NCI-H187 treated with DMSO at 0.1 percent for 48 hours (cell line): ENCODE measurements around the gene PTMS.

Experiments
- DNase-seq: peaks from one replicate; lab custom pipeline; 2025; lab: John Stamatoyannopoulos, UW

PTMS gene

DNA sequence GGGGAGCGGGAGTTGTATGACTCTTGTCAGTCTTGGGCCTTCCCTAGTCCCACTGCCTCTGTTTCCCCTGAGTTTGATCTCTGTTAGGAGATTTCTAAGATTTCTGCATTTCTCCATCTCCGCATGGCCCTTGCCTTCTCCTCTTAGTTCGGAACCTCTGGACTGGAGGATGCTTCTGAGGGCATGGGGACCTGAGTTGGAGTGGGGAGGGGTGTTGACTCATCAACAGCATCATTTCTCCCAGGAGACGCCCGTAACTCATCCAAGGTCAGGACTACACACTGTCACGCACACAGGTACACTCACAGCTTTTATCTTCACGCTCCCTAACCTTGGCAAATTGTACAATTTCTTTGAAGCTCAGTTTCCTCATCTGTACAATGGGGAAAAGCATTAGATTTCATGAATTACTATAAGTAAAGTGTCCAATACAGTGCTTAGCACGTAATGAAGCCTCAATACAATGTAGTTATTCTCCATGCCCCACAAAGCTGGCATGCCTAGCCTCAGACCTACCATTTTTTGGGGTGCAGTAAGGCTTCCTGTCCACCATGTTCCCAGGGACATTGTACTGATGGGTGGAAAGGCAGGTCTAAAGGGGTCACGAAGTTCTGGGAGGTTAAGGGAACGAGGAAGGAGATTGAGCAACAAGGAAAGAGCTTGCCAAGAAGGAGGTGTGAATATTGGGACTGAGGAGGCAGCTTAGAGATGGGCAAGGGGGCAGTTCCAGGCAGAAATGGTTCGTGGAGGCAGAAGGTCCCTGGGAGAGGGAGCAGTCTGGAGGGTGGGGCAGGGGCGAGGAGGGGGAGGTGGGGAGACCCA is 5.6 kb downstream of the PTMS start:
- DNase-seq: no peak

DNA sequence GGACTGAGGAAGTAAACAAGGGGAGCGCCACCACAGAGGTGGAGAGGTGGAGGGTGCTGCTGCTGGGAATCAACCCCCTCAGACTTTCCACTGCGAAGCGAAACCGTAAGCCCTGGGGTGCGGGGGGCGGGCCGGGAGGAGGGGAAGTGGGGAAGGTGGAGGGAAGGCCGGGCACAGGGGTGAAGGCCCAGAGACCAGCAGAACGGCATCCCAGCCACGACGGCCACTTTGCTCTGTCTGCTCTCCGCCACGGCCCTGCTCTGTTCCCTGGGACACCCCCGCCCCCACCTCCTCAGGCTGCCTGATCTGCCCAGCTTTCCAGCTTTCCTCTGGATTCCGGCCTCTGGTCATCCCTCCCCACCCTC is 6.2 kb downstream of the PTMS start, which contains the start of gene LAG3:
Gene LAG3 (plus strand): TSS at position 190 of the 365 bp plus-strand sequence. CDS start 333 bp downstream, outside the sequence.
- DNase-seq: no peak

DNA sequence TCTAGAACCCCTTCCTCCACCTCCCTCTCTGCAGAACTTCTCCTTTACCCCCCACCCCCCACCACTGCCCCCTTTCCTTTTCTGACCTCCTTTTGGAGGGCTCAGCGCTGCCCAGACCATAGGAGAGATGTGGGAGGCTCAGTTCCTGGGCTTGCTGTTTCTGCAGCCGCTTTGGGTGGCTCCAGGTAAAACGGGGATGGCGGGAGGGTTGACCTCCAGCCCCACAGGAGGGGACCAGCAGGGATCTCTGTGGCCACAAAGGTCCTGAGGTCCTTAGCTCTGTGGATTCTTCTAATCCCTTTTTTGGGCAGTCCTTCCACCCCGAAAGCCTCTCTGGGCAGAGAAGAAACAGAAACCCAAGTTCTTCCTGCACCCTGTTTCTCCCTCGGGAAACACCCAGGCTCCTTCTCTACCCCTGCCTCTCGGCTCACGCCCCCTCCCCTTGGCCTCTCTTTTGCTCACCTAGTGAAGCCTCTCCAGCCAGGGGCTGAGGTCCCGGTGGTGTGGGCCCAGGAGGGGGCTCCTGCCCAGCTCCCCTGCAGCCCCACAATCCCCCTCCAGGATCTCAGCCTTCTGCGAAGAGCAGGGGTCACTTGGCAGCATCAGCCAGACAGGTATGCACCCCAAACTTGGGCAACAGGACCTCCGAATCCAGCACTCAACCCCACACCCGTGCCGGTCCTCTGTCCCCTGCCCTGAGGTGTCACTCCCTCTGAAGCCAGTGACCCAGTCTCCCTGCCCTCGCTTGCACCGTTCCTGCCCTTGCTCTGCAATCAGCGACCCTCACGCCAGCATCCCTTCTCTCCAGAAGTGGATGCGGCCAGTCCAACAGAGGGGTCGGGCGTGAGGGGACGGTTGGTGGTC is 6.8 kb downstream of the PTMS start:
- DNase-seq: no peak

DNA sequence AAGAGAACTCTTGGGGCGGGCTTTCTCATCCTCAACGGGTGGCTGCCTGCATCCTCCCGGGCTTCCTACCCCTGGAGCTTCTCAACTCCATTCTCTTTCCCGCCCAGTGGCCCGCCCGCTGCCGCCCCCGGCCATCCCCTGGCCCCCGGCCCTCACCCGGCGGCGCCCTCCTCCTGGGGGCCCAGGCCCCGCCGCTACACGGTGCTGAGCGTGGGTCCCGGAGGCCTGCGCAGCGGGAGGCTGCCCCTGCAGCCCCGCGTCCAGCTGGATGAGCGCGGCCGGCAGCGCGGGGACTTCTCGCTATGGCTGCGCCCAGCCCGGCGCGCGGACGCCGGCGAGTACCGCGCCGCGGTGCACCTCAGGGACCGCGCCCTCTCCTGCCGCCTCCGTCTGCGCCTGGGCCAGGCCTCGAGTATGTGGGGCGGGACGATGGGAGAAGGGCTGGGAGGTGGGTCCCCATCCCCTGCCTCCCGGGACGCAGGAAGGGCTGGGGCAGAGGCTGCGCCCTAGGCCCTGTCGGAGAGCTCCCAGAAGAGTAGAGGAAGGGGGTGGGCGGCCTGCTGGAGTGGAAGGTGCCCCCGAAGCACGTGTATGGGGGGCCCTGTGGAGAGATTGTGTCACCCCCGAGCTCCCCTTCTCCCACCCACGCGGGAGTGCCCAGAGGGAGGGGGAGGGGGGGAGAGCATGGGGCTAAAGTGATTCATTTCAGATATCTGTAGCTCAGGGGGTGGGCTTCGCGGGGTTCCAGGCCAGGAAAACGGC is 7.6 kb downstream of the PTMS start:
- no peak for DNase-seq

DNA sequence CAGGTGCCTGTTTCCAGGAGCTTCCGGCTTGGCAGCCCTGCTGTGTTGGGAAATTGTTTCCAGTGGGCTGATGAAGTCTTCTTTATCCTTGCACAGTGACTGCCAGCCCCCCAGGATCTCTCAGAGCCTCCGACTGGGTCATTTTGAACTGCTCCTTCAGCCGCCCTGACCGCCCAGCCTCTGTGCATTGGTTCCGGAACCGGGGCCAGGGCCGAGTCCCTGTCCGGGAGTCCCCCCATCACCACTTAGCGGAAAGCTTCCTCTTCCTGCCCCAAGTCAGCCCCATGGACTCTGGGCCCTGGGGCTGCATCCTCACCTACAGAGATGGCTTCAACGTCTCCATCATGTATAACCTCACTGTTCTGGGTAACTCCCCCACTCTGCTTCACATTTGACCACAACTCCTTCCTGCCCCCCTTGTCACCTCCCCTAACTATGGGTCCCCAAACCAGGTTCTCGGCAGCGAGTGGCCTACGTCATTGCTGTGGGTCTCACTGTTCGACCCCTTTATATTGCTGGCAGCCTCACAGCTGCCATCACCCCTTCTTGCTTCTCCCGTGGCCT is 8.4 kb downstream of the PTMS start:
- DNase-seq: no peak

DNA sequence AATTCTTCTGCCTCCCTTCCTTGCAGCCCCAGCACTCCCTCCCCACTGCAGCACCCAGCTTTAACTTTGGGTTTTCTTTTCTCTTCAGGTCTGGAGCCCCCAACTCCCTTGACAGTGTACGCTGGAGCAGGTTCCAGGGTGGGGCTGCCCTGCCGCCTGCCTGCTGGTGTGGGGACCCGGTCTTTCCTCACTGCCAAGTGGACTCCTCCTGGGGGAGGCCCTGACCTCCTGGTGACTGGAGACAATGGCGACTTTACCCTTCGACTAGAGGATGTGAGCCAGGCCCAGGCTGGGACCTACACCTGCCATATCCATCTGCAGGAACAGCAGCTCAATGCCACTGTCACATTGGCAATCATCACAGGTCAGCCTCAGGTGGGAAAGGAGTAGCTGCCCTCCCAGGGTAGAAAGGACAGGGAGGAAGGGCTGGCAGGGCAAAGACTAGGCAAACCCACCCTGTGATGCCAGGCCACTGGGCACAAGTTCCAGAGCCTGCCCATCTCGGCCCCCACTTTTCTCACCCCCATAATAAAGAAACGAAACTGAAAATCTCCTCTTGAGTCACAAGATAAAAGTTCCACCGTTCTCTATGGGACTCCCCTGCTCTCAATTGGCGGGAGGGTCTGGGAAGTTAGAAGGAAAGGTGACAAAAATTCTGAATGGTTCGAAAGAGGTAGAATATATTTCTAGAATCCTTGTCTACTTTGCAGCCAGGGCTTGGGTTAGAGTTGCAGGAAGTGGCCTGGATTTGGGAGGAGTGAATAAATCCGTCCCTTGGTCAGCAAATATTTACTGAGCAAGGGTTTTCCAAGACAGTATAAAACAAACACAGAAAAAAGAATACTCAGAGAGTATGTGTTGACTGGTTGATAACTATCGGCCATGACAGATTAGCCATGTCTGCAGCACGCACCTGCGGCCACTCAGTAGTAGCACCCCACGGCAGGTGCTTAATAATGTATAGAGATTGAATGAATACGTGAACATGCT is 9.3 kb downstream of the PTMS start:
- DNase-seq: no peak

DNA sequence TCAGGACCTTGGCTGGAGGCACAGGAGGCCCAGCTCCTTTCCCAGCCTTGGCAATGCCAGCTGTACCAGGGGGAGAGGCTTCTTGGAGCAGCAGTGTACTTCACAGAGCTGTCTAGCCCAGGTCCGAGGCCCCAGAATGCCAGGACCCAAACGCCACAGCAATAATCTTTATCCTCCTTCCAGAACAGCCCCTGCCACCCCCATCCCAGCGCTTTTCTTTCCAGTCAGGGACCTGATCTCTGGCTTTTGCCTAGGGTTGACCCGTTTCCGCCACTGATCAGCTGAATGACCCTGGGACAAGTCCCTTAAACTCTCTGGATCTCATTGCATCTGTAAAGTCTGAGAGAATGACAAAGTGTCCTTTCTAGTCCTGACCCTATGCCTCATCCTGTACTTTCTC is 11.2 kb downstream of the PTMS start:
- DNase-seq: no peak

DNA sequence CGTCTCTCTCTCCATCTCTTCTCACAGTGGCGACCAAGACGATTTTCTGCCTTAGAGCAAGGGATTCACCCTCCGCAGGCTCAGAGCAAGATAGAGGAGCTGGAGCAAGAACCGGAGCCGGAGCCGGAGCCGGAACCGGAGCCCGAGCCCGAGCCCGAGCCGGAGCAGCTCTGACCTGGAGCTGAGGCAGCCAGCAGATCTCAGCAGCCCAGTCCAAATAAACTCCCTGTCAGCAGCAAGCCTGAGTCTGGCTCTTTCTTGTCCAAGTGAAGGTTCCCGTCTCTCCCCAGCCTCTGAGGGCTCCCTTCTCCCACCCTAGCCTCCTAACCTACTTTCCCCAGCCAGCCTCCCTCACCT is 12.0 kb downstream of the PTMS start:
- DNase-seq: no peak

DNA sequence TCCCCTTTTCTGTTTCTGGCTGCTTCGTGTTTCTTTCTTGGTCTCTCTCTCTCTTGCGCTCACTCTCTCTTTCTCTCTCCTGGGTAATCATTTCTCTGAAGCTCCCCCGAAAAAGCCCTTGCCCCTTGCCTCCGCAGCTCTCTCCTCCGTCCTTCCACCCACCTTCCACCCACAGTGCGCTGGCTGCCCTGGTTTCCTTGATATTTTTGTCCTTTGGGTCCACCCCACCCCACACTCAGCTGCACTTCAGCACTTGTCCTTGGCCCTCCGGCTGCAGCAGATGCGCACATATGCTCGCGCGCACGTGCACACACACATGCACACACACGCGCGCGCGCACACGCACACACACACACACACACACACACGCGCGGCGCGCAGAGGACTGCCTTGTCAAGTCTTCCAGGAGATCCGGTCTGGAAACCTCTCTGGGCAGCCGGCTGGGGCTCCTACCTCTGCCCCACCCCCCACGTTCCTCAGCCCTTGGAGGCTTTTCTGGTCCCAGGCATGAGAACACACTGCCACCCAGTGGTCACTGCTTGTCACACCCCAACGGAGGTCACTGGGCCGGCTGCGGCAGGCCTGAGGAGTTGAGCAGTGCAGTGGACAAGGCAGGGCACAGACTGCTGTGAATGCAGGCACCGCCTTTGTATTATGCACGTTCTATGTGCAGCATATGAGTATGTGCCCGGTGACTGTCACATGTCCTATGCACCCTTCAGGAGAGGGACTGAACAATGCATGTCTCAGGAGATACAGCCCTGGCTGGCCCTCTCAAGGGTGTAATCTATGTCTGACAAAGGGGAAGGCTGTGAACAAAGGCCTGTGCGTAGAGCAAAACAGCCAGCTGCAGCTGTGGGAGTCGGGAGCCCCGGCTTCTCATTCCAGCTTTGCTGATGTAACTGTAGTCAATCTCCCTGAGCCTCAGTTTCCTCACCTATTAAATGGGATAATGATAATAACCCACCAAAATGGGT is 12.7 kb downstream of the PTMS start:
- peak; percentile 76 for DNase-seq

DNA sequence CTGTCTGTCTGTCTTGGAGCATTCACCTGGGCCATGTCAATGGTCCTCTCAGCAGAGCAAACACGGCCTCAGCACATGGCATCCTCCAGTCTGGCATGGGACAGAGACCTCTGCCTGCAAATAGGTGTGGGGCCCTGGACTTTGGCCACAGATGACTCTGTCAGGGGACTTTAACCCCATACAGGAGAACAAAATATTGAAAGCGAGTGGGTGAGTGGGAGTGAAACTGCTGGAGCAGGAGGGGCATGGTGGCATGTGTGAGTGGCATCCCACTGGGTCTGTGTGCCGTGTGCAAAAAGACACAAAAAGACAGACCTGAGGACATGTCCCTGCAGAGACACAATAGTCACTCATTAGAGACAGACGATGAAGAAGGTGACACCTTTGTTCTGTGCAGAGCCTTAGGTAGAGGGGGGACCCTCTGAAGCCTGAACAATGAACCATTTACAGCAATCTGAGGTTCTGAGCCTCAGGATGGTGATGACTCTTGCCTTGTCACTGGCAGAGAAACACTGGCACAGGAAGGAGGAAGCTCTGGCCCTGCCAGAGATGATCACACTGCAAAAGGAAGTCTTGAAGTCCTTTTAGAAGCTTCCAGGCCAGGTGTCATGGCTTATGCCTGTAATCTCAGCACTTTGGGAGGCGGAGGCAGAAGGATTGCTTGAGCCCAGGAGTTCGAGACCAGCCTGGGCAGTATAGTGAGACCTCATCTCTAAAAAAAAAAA is 13.7 kb downstream of the PTMS start:
- DNase-seq: no peak

DNA sequence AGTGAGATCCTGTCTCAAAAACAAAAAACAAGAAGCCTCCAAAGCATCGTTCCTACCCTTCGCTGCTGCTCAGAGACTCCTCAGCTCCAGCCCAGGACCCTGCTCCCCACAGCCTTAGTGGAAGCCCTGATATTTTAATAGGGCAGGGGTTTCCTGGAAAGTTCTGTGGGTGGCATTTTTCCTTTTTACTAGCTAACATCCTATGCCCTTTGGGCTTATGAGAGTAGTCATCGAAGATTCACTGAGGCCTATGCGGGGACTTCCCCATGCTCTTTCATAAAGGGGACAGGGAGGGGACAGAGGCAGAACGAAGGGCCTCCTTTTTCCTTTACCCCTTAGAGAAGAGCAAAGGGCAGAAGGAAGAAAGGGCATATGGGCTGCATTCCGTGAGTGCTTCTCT is 14.4 kb downstream of the PTMS start:
- DNase-seq: no peak

DNA sequence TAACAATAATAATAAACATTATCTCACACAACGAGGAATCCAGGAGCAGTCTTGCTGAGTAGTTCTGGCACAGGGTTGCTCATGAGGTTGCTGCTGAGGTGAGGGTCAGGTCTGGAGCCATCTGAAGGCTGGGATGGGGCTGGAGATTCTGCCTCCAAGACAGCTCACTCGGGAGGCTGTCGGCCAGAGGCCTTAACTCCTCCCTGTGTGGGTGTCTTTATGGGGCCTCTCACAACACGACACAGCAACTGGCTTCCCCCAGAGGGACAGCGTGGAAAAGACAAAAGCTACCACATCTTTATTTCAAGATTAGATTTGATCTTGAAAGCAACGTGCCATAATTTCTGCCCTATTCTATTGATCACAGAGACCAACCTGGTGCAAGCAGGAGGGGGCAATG is 16.0 kb downstream of the PTMS start:
- DNase-seq: no peak

DNA sequence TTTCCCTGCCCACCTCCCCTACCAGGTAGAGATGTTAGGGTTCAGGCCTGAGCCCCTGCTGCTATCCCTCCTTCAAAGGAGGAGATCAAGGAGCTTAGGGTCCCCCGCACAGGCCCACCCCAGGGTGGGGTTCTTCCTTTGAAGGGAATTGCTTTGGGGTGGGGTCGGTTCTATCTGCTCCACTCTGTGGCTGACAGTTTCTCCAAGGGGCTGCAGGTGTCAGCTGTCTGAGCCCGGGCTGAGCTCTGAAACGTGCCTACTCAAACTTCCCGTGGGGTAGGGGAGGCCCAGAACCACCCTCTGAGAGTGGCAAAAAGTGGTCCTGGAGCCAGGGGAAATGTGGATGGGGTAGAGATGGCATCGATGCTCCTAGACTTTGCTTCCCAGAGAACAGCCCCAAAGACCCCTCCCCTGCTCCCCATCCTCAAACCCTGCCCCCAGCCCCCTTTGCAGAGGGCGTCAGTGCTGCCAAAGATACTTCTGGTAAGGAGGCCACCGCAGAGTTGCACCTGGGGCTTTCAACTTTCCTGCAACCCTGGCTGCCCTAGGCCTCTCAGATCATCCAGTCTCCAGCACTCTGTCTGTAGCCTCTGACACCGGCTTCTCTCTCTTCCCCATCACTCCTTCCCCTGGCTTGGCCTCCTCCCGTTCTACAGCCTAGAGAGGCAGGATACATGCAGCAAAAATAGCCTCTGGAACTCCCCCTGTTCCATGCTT is 16.8 kb downstream of the PTMS start:
- DNase-seq: no peak

DNA sequence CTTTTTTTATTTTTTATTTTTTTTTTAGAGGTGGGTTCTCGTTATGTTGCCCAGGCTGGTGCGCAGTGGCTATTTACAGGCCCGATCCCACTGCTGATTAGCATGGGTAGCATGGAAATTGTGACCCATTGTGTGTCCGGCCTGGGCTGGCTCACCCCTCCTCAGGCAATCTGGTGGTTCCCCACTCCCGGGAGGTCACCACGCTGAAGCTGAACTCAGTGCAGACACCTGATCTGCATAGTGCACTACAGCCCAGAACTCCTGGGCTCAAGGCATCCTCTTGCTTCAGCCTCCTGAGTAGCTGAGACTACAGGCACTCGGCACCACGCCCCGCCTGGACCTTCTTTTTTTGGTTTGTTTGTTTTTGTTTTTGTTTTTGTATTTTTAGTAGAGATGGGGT is 17.7 kb downstream of the PTMS start:
- DNase-seq: no peak

DNA sequence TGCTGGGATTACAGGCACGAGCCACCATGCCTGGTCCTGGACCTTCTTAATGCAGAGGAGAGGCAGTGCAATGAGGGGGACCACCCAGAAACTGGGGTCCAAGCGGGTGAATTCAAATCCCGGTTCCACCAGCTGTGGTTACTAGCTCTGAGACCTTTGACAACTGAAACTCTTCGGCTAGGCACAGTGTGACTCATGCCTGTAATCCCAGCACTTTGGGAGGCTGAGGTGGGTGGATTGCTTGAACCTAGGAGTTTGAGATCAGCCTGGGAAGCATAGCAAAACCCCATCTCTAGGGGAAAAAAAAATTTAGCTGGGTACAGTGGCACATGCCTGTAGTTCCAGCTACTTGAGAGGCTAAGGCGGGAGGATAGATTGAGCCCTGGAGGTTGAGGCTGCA is 18.1 kb downstream of the PTMS start:
- no peak for DNase-seq

DNA sequence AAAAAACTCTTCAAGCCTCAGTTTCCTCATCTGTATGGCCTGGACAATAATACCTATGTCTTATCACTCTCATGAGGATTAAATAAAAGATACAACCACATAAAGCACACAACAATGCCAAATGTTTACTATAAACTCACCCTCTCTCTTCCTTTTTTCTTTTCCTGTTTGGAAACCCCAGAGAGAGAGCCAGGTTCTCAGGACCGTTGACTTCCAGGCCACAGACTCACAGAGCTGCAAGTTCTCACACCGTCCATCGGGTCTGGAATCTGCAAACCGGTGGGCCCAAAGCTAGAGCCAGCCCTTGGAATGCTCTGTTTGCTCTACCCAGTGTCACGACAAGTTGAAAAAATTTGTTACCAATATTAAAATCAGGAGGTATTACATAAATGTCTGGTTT is 18.6 kb downstream of the PTMS start:
- DNase-seq: no peak

DNA sequence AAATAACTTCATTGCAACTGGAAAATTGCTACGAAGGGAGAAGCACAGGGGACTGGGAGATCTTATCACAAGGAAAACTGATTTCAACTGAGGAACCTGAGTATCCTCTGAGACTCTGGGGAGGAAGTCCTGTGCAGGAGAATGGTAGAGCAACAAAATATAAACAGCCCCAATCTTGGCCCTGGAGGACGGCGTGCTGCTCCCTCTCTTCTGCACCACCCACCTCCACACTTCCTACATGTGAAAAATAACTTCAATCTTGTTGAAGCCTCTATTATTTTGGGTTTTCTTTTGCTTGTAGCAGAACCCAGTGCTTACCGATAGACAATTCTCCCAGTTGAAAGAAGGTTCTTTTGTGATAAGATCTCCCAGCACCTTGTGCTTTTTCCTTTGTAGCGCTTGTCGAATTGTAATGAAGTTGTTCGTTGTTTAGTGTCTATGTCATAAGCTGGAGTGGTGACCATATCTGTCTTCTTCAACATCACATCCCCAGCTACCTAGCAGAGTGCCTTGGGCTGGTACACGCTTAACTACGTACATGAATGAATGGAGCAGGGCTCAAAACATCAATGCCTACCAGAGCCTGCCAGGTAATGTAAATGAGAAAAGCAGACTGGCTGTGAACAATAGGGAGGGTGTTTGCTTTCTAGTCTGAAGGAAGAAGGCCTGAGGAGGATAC is 20.4 kb downstream of the PTMS start:
- no peak for DNase-seq

DNA sequence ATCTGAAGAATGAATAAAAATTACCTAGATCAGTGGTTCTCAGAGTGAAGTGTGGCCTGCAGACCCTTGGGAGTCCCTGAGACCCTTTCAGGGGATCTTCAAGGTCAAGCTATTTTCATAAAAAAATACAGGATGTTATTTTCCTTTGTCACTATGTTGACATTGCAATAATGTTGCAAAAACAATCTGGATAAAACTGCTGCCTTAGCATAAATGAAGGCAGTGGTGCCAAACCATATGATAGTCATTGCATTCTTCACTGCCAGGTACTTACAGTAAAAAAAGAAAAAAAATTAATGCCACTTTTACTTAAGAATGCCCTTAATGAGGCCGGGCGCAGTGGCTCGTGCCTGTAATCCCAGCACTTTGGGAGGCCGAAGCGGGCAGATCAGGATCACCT is 21.1 kb downstream of the PTMS start:
- no peak for DNase-seq
